Skeletal muscle satellite cell (primary cell): ENCODE measurements around the gene DSC1. TPM values are rescaled to one million over a fixed set of nuclear protein-coding genes. Genes with fewer than 3 reads are reported as not detected.

Source experiments
- H3K27me3 ChIP-seq: 2 replicates; pipeline ENCODE4 v1.7.0; 2013; ENCODE audit warnings: low read length; ENCODE audit not compliant: control insufficient read depth, insufficient read depth
- H3K36me3 ChIP-seq: 2 replicates; pipeline ENCODE4 v1.7.0; 2013; ENCODE audit warnings: mild to moderate bottlenecking, control low read depth, low read length; ENCODE audit not compliant: insufficient read depth
- H3K4me1 ChIP-seq: 2 replicates; pipeline ENCODE4 v1.7.0; 2013; ENCODE audit warnings: low read length; ENCODE audit not compliant: control insufficient read depth, insufficient read depth
- H3K4me2 ChIP-seq: 2 replicates; pipeline ENCODE4 v1.7.0; 2013; ENCODE audit warnings: mild to moderate bottlenecking, low read length
- H3K4me3 ChIP-seq: 2 replicates; pipeline ENCODE4 v1.7.0; 2013; ENCODE audit warnings: low read length
- H3K9ac ChIP-seq: 2 replicates; pipeline ENCODE4 v1.7.0; 2013; ENCODE audit warnings: mild to moderate bottlenecking, low read depth, low read length, moderate library complexity
- H3K9me3 ChIP-seq: replicated peaks from 2 replicates; pipeline ENCODE4 v1.7.0; 2013; ENCODE audit warnings: mild to moderate bottlenecking, control low read depth, low read length
- total RNA-seq: library from RNA; depleted of rRNA; stranded (reverse); fragments of >200 nt; gene quantifications from 2 replicates; pipeline ENCODE4 v1.2.3, GENCODE V29; 2012; rRNA removed

DSC1 gene, protein sequence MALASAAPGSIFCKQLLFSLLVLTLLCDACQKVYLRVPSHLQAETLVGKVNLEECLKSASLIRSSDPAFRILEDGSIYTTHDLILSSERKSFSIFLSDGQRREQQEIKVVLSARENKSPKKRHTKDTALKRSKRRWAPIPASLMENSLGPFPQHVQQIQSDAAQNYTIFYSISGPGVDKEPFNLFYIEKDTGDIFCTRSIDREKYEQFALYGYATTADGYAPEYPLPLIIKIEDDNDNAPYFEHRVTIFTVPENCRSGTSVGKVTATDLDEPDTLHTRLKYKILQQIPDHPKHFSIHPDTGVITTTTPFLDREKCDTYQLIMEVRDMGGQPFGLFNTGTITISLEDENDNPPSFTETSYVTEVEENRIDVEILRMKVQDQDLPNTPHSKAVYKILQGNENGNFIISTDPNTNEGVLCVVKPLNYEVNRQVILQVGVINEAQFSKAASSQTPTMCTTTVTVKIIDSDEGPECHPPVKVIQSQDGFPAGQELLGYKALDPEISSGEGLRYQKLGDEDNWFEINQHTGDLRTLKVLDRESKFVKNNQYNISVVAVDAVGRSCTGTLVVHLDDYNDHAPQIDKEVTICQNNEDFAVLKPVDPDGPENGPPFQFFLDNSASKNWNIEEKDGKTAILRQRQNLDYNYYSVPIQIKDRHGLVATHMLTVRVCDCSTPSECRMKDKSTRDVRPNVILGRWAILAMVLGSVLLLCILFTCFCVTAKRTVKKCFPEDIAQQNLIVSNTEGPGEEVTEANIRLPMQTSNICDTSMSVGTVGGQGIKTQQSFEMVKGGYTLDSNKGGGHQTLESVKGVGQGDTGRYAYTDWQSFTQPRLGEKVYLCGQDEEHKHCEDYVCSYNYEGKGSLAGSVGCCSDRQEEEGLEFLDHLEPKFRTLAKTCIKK
- total RNA-seq, result not detected in 2 replicates

DNA sequence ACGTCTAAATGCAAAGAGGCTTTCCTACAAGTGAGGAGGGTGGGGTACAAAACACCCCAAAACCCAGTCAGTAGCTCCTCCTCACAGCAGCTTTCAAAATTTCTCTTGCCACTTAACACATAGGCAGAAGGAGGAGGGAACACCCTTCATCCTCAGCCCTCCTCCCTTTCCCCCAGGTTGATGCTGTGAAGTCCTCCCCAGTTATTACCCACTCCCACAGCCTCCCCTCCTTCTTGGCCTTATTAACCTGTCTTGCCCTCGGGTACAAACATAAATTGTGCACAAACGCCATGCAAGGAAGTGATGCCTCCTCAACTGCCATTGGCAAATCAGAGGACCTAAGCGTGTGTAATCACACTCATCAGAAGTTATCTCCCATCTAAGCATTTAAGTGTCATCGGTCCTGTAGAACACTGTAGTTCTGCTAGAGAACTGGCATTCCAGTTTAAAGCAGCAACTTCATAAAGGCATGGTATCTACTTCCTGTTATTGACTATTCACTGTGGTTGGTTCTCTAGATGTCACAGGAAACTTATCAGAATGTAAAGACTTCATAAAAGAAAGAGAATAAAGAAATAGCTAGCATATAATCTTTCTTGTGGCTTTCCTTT, at the start of gene DSC1:
Gene DSC1 (minus strand): TSS at position 32 of the 611 bp plus-strand sequence. CDS start 262 bp downstream, outside the sequence.
- peaks cover 6% of the 10 kb centered on the region for H3K9me3 ChIP-seq
- H3K4me2 ChIP-seq, result no peak within 1 kb of the TSS
- H3K27me3 ChIP-seq, result no peaks in the 10 kb centered on the region
- no peak within 1 kb of the TSS for H3K9ac ChIP-seq
- no peaks in the 10 kb centered on the region for H3K36me3 ChIP-seq
- no peaks in the 10 kb centered on the region for H3K4me1 ChIP-seq
- no peak within 1 kb of the TSS for H3K4me3 ChIP-seq

DNA sequence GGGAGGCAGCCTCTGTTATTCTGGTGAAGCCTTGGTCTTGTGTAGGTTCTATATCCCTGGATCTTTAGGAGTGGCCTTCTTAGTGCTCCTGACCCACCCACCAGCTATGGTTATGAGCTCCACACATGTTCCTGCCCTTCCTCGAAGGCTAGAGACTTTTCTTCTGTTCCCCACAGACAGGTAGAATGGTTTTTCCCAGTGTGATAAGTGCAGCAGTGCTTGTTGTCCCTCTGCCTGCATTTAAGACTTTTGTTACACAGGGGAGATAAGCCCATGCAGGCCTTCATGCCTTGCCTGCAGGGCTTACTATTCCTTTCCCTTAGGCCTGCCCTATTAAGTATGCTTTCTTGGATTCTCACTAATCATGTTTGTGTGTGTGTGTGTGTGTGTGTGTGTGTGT, 48.4 kb upstream of the DSC1 start:
- no peak overlapping the region for H3K4me2 ChIP-seq
- no peaks in the 10 kb centered on the region for H3K4me1 ChIP-seq
- H3K27me3 ChIP-seq, result no peaks in the 10 kb centered on the region
- H3K9me3 ChIP-seq, result peaks cover 4% of the 10 kb centered on the region
- no peaks in the 10 kb centered on the region for H3K36me3 ChIP-seq
- no peak overlapping the region for H3K9ac ChIP-seq
- H3K4me3 ChIP-seq, result no peak overlapping the region

DNA sequence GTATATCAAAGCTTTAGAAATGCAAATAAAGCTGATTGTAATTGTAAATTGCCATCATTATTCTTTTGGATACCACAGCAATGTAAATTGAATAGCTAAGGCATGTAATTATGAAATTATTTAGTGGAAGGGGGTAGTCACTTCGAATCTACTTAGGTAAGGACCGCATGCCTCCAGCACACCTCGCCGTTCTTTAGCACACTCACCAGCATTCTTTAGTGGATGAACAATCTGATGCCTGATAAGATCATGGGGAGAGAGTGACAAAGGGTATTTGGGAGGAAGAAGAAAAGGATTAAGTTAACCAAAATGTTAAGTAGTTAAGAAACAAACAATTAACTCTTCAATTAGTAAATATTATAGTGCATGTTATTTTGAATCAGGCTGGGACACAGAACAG, 46.4 kb upstream of the DSC1 start:
- Histone ChIP-seq H3K4me3 (no peak overlapping the region), H3K9me3 (peaks cover 4% of the 10 kb centered on the region), H3K27me3 (no peaks in the 10 kb centered on the region), H3K4me2 (no peak overlapping the region), H3K9ac (no peak overlapping the region), H3K36me3 (no peaks in the 10 kb centered on the region), H3K4me1 (no peaks in the 10 kb centered on the region)

DNA sequence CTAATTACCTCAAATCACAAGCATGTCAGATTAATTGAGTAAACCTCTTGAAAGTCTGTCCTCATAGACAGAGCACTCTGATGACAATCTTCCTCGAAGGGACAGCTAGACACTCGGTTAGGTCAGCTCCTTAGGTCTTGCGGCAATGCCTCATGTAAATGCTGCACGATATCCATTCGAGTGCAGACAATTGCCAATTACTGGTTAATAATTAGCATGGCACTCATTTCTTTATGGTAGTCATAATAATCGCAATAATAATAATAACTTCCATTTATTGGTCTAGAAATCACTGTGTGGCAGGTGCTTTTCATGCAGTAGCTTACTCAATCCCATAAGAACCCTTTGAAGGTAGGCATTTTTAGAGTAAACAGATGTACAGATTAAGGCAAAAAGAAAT, 44.7 kb upstream of the DSC1 start:
- Histone ChIP-seq H3K9me3 (peaks cover 4% of the 10 kb centered on the region), H3K4me1 (no peaks in the 10 kb centered on the region), H3K36me3 (no peaks in the 10 kb centered on the region), H3K4me3 (no peak overlapping the region), H3K4me2 (no peak overlapping the region), H3K27me3 (no peaks in the 10 kb centered on the region), H3K9ac (no peak overlapping the region)

DNA sequence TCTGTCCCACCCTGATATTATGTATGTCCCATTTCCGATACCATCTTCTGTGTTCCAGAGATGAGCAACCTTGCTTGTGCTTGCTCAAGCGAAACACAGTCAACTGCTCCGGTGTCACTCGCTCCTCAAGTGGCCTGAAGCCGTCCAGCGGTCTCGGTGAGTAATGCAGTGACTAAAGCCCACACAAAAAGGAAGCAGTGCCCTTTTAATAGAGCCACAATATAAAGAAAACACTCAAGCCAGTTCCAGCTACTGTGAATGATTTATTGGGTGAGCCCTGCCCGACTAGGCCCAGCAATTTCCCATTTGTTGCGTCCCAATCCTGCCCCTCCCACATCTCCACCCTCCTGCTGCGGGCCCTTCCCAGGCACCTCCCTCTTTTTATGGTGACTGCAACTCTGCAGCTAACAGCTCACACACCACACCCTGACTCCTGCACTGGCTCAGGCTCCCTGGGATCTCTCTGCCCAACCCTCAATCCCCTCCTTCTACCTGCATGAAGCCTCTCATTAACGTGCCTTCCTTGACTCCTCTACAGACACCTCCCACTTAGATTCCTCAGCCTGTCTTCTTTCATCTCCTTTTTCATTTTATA, 44.2 kb upstream of the DSC1 start:
- Histone ChIP-seq H3K9me3 (peaks cover 4% of the 10 kb centered on the region), H3K4me2 (no peak overlapping the region), H3K4me3 (no peak overlapping the region), H3K9ac (no peak overlapping the region), H3K4me1 (no peaks in the 10 kb centered on the region), H3K36me3 (no peaks in the 10 kb centered on the region), H3K27me3 (no peaks in the 10 kb centered on the region)

DNA sequence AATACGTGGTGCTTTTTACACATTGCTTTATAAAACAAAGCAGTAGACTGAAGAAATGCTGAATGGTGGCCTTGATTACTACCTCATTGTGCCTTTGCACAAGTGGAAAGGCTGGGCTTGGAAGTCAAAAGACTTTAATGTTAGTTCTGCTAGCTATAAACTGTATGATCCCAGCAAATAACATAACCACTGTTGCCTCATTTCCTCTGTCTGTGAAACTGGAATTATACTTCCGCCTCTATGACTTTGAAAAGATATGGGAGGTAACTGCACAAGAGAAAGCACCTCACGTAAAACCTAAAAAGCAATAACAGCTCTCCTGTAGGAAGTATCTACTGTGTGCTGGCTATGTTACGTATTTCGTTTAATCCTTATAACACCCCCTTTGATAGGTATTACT, 43.4 kb upstream of the DSC1 start:
- H3K4me3 ChIP-seq, result no peak overlapping the region
- H3K27me3 ChIP-seq, result no peaks in the 10 kb centered on the region
- H3K4me1 ChIP-seq, result no peaks in the 10 kb centered on the region
- peaks cover 4% of the 10 kb centered on the region for H3K9me3 ChIP-seq
- H3K9ac ChIP-seq, result no peak overlapping the region
- no peak overlapping the region for H3K4me2 ChIP-seq
- no peaks in the 10 kb centered on the region for H3K36me3 ChIP-seq

DNA sequence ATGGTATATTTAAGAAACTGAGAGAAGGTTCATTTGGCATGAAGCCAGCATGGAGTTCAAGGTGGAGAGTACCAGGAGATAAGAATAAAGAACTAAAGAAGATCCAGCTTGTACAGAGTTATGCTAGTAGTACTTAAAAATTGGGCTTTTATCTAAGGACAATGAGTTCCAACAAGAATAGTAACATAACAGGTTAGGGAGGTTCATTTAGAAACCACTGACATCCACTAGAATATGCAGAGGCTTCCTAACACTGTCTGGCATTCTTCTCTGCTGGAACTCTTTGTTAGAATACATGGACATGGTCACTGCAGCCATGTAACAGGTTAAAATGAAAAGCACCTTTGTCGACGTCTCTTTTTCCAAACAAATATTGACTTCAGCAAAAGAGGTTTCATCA, 42.6 kb upstream of the DSC1 start:
- Histone ChIP-seq H3K4me1 (no peaks in the 10 kb centered on the region), H3K36me3 (no peaks in the 10 kb centered on the region), H3K9ac (no peak overlapping the region), H3K9me3 (peaks cover 4% of the 10 kb centered on the region), H3K4me2 (no peak overlapping the region), H3K27me3 (no peaks in the 10 kb centered on the region), H3K4me3 (no peak overlapping the region)

DNA sequence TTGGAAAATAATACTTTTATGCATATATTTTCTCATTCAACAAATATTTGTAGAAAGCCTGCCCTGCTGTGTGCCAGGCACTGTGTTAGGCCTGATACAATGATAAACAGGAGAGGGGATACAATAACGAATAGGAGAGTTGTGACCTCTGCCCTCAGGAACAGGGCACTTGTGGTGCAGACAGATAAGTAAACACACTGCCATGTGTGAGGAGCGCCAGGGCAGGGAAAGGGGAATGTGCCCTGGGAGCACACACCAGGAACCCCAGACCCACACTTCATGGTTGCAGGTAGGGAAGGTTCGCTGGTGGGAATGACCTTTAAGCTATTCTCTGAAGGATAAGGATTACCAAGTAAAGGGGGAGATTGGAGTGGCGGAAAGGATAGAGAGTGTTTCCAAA, 42.2 kb upstream of the DSC1 start:
- H3K4me1 ChIP-seq, result no peaks in the 10 kb centered on the region
- no peak overlapping the region for H3K4me2 ChIP-seq
- H3K4me3 ChIP-seq, result no peak overlapping the region
- no peak overlapping the region for H3K9ac ChIP-seq
- peaks cover 4% of the 10 kb centered on the region for H3K9me3 ChIP-seq
- H3K27me3 ChIP-seq, result no peaks in the 10 kb centered on the region
- H3K36me3 ChIP-seq, result no peaks in the 10 kb centered on the region

DNA sequence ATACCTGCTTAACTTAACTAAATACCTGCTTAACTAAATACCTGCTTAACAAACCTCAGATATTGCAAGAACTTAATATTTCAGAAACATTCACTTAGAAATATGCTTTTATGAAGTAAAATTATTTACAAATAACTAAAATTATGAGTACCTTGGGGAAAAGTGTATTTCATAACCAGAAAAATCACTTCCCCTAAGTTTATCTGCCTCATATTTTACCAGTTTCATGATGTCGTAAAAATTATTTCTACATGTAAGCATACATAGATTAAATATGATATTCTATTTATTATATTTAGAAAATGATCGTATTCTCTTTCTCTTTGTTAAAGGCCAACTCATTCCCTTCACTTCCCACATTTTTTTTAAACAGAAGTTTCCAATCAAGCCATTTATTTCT, 41.5 kb upstream of the DSC1 start:
- H3K4me1 ChIP-seq, result no peaks in the 10 kb centered on the region
- no peaks in the 10 kb centered on the region for H3K27me3 ChIP-seq
- peaks cover 4% of the 10 kb centered on the region for H3K9me3 ChIP-seq
- H3K36me3 ChIP-seq, result no peaks in the 10 kb centered on the region
- H3K4me2 ChIP-seq, result no peak overlapping the region
- H3K4me3 ChIP-seq, result no peak overlapping the region
- no peak overlapping the region for H3K9ac ChIP-seq

DNA sequence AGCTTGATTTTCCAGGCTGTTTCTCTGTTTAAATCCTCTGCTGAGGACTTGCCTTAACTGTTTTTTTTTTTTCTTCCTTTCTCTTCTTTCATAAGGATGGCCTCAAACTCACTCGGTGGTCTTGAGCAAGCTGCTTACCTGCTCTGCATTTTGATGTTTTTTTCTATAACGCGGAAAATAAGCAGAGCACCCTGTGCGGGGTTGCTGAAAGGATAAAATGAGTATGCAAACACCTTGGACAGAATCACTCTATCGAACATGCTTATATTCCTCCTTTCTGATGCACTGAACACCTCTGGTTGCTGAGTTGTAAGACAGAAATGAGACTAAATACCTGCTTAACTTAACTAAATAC, 41.1 kb upstream of the DSC1 start:
- H3K4me1 ChIP-seq, result no peaks in the 10 kb centered on the region
- H3K9ac ChIP-seq, result no peak overlapping the region
- H3K27me3 ChIP-seq, result no peaks in the 10 kb centered on the region
- no peak overlapping the region for H3K4me3 ChIP-seq
- H3K36me3 ChIP-seq, result no peaks in the 10 kb centered on the region
- peaks cover 6% of the 10 kb centered on the region for H3K9me3 ChIP-seq
- no peak overlapping the region for H3K4me2 ChIP-seq

DNA sequence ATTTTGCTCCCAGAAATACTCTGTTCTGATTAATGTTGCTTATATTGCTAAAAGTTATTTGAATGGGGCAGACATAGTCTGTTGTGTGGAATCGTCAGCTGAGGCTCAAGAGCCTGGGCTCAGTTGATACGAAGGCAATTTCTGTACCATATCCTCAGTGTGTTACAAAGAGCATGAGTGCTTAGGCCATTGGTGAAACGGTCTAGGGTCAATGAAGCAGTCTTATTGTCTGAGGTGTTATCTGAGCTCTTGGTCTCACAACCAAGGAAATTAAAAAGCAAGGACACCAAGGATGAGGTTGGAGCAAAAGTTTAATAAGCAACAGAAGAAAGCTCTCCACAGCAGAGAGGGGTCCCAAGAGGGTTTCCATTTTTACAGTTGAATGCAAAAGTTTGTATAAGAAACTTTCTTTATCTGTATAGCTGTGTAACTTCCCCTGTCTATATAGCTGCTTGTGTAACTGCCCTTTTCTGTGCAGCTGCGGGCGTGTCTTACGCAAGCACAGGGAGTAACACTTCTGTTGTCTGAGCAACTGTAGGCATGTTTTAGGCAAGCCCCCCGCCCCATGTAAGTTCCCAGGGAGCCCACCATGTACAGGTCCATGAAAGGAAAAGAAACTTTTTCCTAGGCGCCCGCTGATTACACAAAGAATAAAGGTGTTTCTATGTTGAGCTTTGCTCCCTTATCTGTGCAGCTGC, 40.6 kb upstream of the DSC1 start:
- H3K4me2 ChIP-seq, result no peak overlapping the region
- no peak overlapping the region for H3K4me3 ChIP-seq
- no peaks in the 10 kb centered on the region for H3K4me1 ChIP-seq
- peaks cover 7% of the 10 kb centered on the region for H3K9me3 ChIP-seq
- H3K27me3 ChIP-seq, result no peaks in the 10 kb centered on the region
- H3K9ac ChIP-seq, result no peak overlapping the region
- no peaks in the 10 kb centered on the region for H3K36me3 ChIP-seq
